ENCODE data around the gene TRIM71.

GRCh38 chr3:32882189-32882588 is 64.4 kb downstream of the TRIM71 start:
- TF ChIP-seq POLR2A (IDR thresholded peaks at IDR 0.05) (no peak), CTCF (IDR thresholded peaks at IDR 0.05) (no peak)
